Left hindlimb (tissue), 1 donor: ENCODE data around the gene SLC41A3.
"Not testable (repeated sequence)": the region's sequence is repeated elsewhere in the genome, so short reads cannot be mapped to it uniquely, and the experiment has no call there.

Experiments used
- DNase-seq: peaks from one replicate; pipeline ENCODE4 v3.0.0-alpha.2; 2018

The SLC41A3 gene

DNA sequence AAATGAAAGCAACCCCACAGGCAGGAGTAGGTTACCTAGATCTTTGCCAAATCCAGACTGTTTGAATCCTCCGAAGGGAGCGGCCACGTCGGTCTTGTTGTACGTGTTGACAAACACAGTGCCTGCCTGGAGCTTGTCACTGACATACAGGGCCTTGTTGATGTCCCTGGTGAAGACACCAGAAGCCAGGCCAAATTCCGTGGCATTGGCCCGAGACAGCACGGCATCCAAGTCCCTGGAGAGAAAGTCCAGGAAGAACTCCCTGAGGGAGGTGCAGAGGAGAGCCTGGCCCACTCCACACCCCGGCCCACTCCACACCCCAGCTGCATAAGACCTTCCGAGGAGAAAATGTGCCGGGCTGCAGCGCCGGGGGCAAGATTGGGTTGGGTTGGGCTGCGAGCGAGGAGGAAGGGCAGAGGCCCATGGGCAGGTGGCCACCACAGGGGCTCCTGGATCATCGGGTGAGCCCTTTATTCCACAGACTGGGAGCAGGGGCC is 21.8 kb upstream of the SLC41A3 start:
- DNase-seq = no peak

DNA sequence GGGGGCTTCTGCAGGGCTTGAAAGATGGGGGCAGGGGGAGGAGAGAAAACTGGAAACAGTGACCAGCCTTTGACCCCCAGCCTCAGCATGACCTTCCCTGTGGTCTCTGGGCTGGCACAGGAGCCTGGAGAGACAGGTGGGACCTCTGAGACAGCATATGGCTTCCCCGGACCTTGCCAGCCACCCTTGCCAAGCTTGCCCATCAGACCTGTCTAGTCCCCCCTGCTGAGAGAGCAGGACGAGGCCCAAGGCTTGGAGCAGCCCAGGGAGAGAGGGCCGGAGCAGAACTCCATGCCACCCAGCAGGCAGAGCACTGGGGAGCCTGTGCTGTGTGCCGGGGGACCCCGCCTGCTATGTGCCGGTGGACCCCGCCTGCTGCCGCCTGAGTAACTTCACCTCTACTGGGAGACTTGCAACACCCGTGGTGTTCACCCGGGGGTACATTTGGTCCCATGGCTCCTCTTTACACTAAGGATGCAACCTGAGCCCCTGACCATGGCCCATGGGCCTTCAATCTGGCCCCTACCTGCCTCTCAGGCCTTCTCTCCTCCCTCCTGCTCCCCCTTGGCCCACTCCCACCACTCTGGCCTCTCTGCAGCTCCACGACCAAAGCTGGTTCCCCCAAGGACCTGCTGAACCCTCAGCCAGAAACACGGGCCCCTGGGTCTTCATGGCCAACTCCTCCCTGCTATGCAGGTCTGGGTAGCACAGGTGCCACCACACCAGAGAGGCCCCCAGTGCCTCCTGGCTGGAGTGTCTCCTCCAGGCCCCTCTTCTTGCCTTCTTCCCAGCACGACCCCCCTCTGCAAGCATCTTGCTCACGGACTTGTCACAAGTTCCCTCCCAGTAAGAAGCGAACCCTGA is 21.1 kb upstream of the SLC41A3 start:
- DNase-seq = no peak

DNA sequence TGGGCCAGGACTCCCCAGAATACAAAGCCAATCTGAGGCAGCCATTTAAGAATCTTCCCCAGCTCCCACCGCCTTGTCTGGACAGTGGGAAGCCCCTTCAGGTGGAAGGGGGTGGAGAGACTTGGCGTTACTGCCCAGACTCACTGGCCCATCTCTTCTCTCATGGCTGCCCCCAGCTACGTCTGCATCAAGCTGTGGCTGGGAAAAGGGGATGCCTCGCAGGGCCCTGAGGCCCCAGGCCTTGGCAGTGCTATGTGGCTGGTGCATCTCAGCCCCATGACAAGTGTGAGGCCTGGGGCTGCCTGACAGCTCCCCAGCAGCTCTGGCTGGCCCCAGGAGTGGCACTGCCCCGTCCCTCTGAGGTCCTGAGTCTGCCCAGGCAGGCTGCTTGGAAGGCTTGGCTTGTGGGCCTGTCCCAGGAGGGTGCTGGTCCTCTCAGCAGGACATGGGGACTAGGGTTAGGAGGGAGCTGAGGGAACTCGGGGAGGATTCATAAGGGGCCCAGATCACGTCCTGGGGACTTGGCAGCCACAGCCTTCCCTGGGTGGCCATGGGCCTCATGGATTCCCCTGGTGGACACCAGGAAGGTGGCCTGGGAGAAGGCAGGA is 20.2 kb upstream of the SLC41A3 start:
- DNase-seq = no peak

DNA sequence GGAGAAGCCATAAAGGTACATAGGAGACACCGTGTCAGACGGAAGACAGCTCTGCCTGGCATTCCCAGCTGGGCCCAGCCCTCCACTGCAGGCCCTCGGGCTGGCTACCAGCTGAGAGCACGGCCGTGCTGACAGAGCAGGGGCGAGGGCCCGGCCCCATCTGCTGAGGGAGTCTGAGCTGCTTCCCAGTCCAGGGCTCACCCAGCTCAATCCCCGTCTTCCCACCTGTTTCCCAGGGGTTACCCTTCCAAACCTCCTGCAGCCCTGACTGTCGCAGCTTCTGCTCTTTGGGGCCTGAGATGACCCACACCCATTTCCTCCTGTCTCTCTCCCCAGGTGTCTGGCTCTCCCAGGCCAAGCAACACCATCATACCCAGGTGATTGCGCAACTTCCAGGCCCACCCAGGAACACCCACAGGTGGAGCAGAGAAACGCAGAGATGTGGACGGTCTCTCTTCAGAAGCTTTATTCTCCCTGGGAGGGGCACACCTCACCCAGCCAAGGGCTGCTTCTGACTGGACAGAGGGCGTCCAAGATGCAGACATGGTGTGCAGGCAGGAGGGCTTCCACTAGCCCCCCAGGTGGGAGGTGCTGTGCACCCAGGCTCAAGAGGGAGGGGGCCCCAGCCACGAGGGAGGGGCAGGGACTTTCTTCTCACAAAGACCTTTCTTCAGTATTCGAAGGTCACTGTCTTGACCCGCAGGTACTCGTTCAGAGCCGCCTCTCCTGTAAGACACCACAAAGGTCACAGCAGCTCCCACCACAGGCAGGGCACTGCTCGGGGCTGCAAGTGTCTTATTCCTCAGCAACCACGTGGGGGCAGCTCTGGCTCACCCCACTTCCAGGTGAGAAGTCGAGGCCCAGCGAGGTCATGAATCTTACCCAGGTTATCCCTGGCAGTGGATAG is 19.4 kb upstream of the SLC41A3 start:
- DNase-seq = no peak

DNA sequence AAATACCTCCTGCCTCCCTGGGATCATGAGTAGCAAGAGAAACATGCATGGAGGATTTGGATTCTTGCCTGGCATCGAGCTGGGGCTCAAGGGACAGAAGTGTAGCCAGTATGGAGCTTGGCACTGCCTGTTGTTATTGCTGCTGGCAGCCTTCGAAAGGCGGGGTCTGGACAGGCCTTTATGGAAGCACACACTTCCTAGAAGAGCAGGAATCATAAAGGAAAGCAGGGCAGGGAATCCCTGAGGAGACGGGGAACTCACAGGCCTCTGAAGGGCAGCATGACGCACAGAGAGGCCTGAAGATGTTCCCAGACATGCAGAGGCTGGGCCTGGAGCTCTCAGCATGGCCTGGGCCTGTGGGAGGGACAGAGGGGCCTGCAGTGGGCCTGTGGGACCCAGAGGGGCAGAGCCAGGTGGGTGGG is 18.6 kb upstream of the SLC41A3 start:
- DNase-seq = peak; percentile 58

DNA sequence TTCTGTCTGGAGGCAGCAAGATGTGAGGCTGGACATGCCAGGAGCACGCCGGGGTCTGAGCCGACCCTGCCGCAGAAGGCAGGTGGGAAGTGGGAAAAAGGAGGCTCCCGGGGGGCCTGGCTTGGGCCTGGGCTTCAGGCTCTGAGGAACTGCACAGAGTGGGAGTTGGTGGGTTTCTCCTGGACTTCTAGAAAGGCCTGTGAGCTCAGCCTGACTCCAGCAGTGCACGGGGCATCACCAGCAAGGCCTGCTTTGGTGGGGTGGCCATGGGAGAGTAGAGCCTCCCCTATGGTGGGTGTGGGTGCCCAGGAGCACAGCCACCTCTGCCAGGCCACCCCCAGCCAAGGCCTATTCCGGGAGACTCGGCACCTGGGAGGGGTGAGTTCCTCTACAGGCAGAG is 18.1 kb upstream of the SLC41A3 start:
- no peak for DNase-seq

DNA sequence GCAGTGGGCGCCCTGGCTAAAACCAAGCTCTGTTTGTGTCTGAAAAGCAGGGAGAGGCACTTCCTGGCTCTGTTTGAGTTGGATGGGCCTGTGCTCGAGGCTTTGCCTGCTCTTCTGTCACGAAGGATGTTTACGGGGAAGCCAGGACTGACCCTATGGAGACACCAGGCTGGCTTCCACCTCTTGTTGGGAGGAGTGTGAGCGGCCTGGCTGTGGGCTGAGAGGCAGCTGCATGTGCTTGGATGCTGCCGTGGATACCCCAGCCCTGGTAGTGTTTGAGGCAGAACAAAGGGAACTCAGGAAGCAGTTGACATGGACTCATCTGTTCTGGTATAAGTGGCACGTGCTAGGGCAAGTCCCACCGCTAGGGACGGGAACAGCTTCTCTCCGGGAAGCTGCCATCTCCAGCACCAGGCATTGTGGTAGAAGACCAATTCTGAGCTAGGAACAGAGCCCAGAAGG is 17.6 kb upstream of the SLC41A3 start:
- DNase-seq = no peak

DNA sequence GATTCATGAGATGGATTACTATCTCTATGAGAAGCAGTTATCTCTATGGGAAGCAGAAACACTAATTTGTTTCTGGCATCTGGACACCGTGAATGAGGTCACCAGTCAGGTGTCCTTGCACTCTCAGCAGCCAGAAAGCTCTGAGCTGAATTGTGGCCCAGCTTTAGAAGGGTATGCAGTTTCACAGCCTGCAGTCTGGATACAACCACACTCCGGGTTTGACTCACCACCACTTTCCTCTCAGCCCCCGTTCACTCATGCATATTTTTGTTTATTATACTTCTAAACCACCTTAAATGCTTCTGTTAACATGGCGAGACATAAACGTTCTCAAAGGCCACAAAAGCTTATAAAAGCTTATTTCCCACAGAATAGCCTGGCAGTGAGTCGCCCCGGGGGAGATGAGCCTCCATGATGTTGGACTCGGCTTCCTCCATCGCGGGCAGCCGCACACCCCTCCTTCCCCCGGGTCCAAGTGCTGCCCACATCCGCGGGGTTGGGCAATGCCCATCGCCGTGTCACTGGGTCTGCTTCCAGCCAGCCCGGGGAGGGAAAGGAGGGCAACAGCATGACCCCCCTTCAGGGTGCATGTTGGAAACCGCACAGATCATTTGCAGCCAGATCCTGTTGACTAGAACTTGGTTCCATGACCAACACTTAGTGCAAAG is 16.8 kb upstream of the SLC41A3 start:
- DNase-seq = no peak

DNA sequence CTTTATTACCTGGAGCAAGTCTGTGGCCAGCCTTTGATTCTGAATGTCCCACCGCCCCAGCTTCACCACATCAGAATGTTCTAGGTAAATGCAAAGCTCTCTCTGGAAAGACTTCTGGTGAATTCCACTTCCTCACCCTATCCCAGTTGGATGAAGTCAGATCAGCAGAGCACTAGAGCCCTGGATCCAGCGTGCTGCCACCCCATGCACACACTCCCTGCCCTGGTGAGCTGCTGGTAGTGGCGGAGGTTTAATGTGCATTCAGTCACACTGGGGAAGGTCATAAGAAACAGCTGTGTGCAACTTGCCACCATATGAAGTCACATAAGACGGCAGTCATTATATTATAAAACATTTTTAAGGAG is 16.3 kb upstream of the SLC41A3 start:
- DNase-seq = no peak

DNA sequence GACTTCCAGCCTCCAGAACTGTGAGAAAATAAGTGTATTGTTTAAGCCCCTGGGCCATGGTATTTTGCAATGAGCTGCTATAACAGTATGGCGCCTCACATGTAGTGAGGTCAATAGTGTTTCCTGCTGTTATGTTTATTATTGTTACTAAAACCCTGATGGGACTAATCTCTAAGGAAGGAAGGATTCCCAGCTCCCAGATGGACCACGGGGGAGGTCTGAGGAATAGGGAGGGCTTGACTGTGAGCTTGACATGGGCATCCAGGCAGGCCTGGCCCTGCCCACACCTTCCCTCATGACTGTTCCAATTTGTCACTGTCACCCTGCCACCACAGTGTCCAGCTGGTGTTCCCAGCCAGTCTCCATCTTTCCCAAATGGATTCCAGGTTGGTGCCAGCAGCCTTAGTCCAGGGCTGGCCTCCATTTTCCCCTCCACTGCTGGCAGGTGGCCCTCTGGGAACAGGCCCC is 14.5 kb upstream of the SLC41A3 start:
- no peak for DNase-seq

DNA sequence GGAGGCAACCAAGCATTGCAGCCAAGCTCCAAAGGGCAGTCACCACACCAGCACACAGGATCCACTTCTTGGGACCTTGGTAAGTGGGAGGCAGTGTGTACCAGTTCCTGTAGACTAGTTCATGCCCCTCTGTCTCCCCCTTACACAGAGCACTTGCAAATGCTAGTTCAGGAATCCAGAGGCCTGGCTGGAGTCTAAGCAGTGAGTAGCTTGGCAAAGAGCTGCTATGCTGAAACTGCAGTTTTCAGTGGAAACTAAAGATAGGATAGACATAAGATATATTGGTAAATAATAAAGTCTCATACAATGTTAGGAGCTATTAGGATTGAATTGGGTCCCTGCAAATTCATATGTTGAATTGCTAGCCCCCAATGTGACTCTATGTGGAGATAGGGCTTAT is 13.9 kb upstream of the SLC41A3 start:
- no peak for DNase-seq

DNA sequence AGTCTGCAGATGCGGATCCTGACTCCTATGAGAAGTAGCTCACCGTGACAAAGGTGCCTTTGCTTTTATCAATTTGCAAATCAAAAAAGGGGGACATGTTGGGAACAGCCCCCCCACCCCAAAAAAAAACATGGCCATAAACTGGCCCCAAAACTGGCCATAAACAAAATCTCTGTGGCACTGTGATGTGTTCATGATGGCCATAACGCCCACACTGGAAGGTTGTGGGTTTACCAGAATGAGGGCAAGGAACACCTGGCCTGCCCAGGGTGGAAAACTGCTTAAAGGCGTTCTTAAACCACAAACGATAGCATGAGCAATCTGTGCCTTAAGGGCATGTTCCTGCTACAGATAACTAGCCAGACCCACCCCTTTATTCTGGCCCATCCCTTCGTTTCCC is 12.3 kb upstream of the SLC41A3 start:
- not testable (repeated sequence) for DNase-seq

DNA sequence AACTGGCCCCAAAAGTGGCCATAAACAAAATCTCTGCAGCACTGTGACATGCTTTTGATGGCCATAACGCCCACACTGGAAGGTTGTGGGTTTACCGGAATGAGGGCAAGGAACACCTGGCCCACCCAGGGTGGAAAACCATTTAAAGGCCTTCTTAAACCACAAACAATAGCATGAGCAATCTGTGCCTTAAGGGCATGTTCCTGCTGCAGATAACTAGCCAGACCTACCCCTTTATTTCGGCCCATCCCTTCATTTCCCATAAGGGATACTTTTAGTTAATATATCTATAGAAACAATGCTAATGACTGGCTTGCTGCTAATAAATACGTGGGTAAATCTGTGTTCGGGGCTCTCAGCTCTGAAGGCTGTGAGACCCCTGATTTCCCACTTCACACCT is 8.2 kb upstream of the SLC41A3 start:
- not testable (repeated sequence) for DNase-seq

DNA sequence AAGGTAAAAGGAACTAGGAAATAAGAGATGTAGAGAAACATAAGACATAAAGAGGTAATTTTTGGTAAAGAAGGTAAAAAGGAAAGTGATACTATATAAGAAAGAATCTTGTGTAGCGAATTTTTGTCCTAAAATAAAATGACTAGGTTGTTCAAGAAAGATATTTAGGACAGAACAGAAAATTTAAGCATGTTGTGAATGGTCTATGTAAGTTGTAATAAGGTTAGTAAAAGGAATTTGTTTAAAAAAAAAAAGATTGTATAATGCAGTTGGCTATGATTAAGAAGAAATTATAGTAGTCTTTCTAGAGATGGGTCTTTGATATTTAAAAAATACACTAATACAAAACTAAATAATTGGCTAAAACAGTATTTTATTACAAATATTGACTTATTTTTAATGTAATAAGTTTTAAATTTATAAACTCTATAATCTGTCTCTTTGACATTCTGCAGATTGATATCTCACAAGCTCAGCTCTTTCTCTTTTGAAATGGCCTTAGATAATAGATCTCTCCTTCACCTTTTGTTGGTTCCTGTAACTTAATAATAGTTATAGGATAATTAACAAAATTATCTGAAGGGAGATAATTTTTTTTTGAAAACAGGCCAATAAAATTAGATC is 3.7 kb upstream of the SLC41A3 start:
- no peak for DNase-seq

DNA sequence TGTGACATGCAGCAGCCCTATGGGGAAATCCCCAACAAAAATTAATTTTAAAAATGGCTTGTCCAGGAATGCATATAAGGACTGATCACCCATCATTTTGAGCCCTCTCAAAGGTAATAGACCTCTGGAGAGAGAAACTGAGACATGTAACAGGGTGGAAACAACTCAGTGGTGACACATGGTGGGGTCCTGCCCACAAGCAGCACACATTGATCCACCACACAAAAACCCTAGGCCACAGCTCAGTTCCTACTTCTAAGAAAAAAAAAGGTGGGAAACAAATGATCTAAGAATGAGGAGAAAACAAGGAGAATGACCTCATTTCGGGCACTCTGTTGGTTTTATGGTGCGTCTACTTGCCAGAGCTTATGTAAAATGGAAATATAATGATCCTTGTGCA is 1.9 kb upstream of the SLC41A3 start:
- DNase-seq = no peak

DNA sequence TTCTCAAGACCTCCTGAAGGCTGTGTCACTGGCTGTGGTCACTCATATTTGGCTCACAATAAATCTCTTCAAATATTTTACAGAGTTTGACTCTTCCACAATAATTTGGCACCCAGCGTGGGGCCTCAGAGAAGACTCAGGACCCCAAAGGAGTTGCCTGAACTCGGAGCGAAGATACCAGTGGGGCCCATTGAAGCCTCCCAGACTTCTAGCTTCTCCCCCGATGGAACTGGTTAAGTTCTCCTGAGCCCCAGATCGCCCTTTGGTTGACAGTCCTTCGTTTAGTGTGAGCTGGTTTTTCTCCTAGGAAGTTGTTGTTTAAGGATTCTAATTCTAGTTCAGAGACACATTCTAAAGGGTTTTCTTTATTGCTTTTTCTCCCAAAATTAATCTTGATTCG is 1.4 kb upstream of the SLC41A3 start:
- DNase-seq = no peak

DNA sequence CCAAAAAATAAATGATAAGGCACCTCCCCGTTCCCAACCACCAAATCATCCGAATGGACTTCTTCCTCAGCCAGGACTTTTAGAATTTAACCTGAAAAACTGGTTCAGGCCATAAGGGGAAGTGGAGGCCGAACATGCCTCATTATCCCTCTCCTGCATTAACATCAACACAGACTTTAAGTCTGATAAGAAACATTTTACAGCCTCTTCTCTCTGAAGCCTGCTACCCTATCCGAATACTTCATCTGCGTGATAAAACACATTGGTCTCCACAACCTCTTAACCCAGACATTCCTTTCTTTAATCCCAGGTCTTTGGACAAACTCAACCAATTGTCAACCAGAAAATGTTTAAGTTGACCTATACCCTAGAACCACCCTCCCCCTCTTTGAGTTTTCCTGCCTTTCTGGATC is 850 bp upstream of the SLC41A3 start:
- DNase-seq = no peak

DNA sequence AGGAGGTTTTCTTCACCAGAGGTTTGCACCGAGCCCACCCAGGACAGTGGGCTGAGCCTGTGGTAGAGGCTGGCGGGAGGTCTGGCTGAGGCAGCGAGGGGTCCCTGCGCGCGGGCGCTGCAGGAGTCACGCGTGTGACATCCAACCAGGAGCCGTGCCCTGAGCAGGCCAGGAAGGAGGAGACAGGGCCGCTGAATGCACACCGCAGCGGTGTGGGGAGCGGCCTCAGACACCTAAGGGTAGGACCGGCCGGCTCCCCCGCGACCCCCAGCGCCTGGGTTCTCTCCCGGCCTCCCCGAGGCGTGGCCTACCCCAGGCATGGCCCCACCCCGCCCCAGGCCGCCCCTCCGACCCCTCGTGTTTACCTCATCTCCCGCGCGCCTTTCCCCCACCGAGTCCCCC is 412 bp downstream of the SLC41A3 start:
- no peak for DNase-seq

DNA sequence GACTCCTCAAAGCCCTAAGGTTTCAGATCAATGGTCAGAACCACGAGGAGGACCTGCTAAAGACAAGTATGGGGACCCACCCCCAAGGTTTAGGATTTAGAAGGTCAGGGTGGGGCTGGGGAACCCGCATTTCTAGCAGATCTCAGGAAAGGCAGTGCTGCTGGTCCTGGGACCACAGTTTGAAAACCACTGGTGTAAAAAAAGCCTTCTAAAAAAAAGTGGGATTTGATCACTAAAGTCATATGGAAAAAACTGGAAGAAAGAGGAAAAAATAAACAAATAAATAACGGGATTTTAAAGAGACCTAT is 832 bp downstream of the SLC41A3 start:
- DNase-seq = no peak

DNA sequence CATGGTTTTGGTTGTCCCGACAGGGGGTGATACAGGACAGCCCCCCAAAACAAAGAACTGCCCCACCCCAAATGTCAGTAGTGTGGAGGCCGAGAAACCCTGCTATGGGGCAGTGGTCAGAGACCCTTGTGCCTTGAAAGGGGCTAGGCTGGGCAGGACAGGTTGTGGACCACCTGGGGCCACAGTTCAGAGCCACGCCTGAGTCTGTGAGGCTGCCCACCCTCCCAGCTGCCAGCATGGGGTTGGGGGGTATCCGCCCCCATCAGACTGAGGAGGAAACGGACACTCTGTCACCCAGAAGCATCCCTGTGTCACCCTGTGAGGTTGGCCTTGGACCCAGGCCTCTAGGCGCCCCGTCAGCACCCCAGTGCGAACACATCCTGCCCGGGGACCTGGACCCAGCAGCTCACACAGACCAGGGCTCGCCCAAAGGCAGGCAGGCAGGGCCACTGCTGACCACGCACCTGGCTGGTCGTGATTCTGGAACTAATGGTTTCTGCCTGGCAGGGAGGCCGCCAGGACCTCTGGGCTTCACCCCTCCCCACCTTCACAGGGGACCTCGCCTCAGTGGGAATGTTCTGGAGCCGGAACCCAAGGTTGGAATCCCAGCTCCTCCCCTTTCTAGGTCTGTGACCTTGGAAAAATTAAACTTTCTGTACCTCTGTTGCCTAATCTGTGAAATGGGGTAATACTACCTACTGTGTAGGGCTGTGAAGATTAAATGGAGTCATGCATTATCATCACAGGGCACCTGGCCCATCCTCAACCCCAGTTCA is 1.4 kb downstream of the SLC41A3 start:
- DNase-seq = no peak

DNA sequence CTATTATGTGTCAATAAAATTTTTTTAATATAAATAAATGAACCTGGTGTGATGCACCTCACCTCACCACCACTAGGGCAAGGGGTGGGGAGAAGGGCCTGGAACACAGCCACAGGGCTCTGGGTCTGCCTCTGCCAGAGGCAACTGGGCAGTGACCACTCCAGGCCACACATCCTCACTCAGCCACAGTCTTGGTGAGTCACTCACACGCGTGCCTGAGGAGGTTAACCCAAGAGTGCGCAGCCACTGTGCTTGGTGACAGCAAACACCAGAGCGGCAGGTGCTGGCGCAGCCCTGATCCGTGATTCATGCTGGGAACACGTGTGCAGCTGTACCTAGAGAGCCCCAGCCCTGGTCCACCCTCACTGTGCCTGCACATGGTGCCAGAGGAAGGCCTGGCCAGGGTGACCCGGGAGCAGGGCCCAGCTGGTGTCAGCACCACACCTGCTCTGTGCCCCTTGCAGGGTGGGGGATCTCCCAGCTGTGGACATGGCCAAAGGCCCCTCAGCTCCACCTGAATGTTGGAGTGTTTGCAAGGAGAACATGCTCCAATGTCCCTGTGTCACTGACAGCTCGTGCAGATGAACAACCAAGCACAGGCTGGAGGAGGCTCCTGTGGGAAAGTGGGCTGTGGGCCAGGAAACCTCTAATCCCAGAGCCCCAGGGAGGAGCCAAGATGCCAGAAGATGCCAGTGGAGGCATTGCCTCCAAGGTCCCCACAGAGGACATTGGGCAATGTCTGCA is 2.1 kb downstream of the SLC41A3 start:
- no peak for DNase-seq
